Measurements from ENCODE around the gene TTLL11. TPM values are rescaled to one million over a fixed set of nuclear protein-coding genes. Genes with fewer than 3 reads are reported as not detected.
A peak's percentile ranks its signal among the peaks of the same experiment; 100 is the strongest.

TTLL11 gene
- total and polyA plus RNA-seq, 9 donors: 14.2 to 29.3 (median 20.1) TPM

DNA sequence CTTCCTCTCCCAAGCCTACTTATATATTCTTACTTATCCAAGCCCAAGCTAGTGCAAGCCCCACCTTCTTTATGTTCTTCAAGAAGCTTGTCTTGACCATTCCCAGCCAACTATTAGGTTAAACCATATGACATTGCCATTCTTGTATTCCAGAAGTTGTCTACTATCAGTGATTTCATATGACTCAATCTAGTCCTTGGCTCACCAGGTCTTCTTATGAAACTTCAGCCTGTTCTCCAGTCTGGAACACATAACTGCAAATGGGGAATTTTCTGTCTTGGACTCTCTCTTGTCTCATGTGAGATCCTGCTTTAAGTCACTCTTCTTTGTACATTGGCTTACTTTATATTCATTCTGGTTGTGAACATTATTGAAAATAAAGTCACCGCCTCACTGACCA is 130.7 kb downstream of the TTLL11 start:
- no peak overlapping the region for H3K27ac ChIP-seq (ENCODE audit: low read length)
- H3K9me3 ChIP-seq (replicated peaks; ENCODE audit: control insufficient read depth, low read depth, low read length): no peaks in the 10 kb centered on the region
- no peaks in the 10 kb centered on the region for H3K4me1 ChIP-seq (ENCODE audit: control insufficient read depth, insufficient read depth, low read length)
- no peaks in the 10 kb centered on the region for H3K36me3 ChIP-seq (ENCODE audit: control insufficient read depth, insufficient read depth, low read length)
- whole genome bisulfite sequencing (ENCODE audit: insufficient coverage): no CpG with 5 or more reads among the region's 1 CpG
- H3K4me3 ChIP-seq (ENCODE audit: low read length): no peak overlapping the region
- no peaks in the 10 kb centered on the region for H3K27me3 ChIP-seq (ENCODE audit: control insufficient read depth, insufficient read depth, low read length)
- DNase-seq: no peak

DNA sequence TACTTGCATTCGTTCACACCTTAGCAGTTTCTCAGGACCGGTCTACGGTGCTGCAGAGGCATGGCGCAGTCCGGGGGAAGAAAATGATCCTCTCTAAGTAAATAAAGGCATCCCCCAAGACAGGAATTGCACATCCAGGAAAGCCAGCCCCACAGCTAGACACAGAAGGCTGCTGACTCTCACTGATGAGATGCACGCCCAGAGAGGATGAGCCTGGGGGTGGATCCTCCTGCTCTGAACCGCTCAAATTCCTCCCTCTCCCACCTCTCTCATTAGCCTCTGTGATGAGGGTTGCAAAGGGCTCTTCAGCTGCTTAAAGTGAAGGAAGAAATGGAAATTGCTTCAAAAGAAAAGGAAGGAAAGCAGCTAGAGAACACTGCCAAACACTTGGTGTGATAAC is 132.4 kb downstream of the TTLL11 start:
- H3K27me3 ChIP-seq (ENCODE audit: control insufficient read depth, insufficient read depth, low read length): no peaks in the 10 kb centered on the region
- peak; percentile 6 for DNase-seq
- H3K4me3 ChIP-seq (ENCODE audit: low read length): no peak overlapping the region
- no peak overlapping the region for H3K27ac ChIP-seq (ENCODE audit: low read length)
- no peaks in the 10 kb centered on the region for H3K36me3 ChIP-seq (ENCODE audit: control insufficient read depth, insufficient read depth, low read length)
- 80% methylated on average over 4 of the region's 7 CpGs for WGBS (ENCODE audit: insufficient coverage)
- no peaks in the 10 kb centered on the region for H3K9me3 ChIP-seq (replicated peaks; ENCODE audit: control insufficient read depth, low read depth, low read length)
- no peaks in the 10 kb centered on the region for H3K4me1 ChIP-seq (ENCODE audit: control insufficient read depth, insufficient read depth, low read length)

DNA sequence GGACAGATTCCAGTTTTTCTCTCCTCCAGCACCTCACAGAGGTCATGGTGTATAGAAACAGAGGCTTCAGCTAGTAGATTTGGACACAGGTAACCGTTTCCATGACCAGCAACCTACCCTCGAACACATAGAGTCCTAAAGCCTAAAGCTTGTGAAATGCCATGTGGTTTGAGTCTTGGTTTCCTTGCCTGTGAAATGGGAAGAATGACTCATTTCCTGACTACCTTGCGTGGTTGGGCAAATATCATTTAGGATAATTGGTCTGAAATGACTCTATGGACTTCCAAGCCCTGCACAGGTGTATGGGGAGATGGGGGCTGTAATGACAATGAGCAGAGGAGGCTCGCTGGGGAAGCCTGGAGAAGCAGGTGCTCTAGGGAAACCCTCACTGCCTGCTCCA is 134.6 kb downstream of the TTLL11 start:
- H3K9me3 ChIP-seq (replicated peaks; ENCODE audit: control insufficient read depth, low read depth, low read length): no peaks in the 10 kb centered on the region
- H3K4me1 ChIP-seq (ENCODE audit: control insufficient read depth, insufficient read depth, low read length): no peaks in the 10 kb centered on the region
- no peak overlapping the region for H3K27ac ChIP-seq (ENCODE audit: low read length)
- no peak overlapping the region for H3K4me3 ChIP-seq (ENCODE audit: low read length)
- no peaks in the 10 kb centered on the region for H3K36me3 ChIP-seq (ENCODE audit: control insufficient read depth, insufficient read depth, low read length)
- H3K27me3 ChIP-seq (ENCODE audit: control insufficient read depth, insufficient read depth, low read length): no peaks in the 10 kb centered on the region
- WGBS (ENCODE audit: insufficient coverage): 71% methylated on average over 1 of the region's 4 CpGs
- no peak for DNase-seq

DNA sequence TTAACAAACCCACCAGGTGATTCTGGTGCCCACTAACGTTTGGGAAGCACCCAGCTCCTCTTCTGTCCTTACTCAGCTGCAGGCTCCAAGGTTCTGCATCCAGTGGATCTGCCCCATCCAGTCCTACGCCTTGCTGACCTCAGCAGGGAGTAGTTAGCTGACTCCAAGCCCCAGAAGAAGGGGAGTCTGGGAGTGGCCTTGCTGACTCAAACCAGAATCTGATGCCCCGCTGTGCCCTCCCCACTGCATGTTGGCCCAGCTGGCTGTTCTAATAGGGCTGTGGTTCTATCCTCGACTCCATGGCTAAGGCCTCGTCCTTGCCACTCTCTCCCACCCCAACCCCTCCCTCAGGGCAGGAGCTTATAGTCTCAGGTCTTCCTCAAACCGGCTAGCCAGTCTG is 136.3 kb downstream of the TTLL11 start:
- H3K27me3 ChIP-seq (ENCODE audit: control insufficient read depth, insufficient read depth, low read length): no peaks in the 10 kb centered on the region
- no peak for DNase-seq
- no peak overlapping the region for H3K4me3 ChIP-seq (ENCODE audit: low read length)
- 82% methylated on average over 5 of the region's 6 CpGs for WGBS (ENCODE audit: insufficient coverage)
- H3K27ac ChIP-seq (ENCODE audit: low read length): no peak overlapping the region
- H3K36me3 ChIP-seq (ENCODE audit: control insufficient read depth, insufficient read depth, low read length): no peaks in the 10 kb centered on the region
- no peaks in the 10 kb centered on the region for H3K9me3 ChIP-seq (replicated peaks; ENCODE audit: control insufficient read depth, low read depth, low read length)
- H3K4me1 ChIP-seq (ENCODE audit: control insufficient read depth, insufficient read depth, low read length): no peaks in the 10 kb centered on the region

DNA sequence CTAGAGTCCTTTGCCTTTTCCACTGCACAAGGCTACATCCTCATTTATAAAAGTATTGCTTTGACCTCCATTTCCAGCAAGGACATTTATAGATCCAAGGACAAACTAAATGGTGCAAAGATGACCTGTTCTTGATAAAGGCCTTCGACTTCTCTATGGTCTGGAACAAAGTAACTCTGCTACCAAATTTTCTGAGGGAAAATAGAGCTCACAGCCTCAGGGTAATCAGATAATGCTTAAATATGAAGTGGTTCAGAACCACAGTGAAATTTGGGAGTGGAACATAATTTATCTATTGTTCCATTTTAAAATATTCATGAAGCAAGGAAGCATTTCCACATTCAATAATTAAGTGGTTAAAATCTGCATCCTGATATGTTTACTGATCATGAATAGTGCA is 137.5 kb downstream of the TTLL11 start:
- Histone ChIP-seq H3K36me3 (ENCODE audit: control insufficient read depth, insufficient read depth, low read length) (peaks cover 3% of the 10 kb centered on the region), H3K9me3 (replicated peaks; ENCODE audit: control insufficient read depth, low read depth, low read length) (no peaks in the 10 kb centered on the region), H3K4me3 (ENCODE audit: low read length) (no peak overlapping the region), H3K27me3 (ENCODE audit: control insufficient read depth, insufficient read depth, low read length) (no peaks in the 10 kb centered on the region), H3K27ac (ENCODE audit: low read length) (no peak overlapping the region), H3K4me1 (ENCODE audit: control insufficient read depth, insufficient read depth, low read length) (no peaks in the 10 kb centered on the region)
- no peak for DNase-seq
- no CpG with 5 or more reads among the region's 1 CpG for WGBS (ENCODE audit: insufficient coverage)

DNA sequence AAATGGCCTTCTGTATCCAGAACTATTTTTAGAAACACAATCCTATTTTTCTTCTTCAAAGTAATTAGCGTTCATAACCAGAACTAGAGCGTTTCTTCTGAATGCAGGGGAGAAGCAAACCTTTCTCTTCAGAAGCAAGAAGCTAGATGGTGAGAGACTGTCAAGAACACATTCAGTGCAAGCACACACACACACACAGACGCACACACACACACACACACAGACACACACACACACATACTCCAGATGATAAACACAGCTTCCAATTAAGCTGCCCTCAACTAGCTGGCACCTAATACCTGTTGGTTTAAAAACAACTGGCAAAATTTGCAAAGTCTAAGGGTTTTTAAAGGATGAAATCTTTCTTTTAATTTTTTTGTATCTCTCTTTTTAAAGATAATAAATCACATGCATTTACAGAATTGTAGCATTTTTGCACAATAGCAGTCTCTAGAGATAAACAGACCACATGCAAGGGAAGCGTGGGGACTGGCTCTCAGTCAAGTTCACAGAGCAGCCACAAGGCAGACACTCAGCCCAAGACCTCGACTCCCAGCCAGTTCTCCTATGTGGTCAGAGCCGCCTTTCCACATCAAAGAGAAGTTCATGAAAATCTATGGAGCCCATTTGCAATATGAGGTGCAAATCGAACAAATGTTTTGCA is 138.5 kb downstream of the TTLL11 start:
- no peak overlapping the region for H3K4me3 ChIP-seq (ENCODE audit: low read length)
- no peaks in the 10 kb centered on the region for H3K4me1 ChIP-seq (ENCODE audit: control insufficient read depth, insufficient read depth, low read length)
- 17% methylated on average over 1 of the region's 7 CpGs for WGBS (ENCODE audit: insufficient coverage)
- H3K36me3 ChIP-seq (ENCODE audit: control insufficient read depth, insufficient read depth, low read length): peaks cover 7% of the 10 kb centered on the region
- DNase-seq: peak; percentile 55
- no peak overlapping the region for H3K27ac ChIP-seq (ENCODE audit: low read length)
- H3K9me3 ChIP-seq (replicated peaks; ENCODE audit: control insufficient read depth, low read depth, low read length): no peaks in the 10 kb centered on the region
- H3K27me3 ChIP-seq (ENCODE audit: control insufficient read depth, insufficient read depth, low read length): no peaks in the 10 kb centered on the region

DNA sequence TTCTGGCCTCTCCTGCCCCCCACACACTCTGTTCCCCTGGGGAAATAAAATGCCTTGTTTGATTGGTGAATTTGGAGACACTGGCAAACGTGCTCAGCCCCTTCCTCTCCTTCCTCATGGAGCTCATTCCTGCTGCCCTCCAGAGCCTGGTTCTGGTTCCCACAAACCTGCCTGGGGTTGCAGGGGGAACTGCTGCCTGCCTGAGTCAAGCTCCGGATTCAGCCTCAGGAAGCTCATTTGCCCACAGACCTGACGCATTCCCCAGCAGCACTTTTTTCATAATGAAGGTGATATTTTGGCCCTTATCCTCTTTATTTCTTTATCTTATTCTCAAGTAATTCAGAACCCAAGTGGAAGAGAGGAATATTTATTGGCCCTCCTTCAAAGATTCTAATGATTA is 140.5 kb downstream of the TTLL11 start:
- Histone ChIP-seq H3K27ac (ENCODE audit: low read length) (no peak overlapping the region), H3K27me3 (ENCODE audit: control insufficient read depth, insufficient read depth, low read length) (no peaks in the 10 kb centered on the region), H3K4me3 (ENCODE audit: low read length) (no peak overlapping the region), H3K36me3 (ENCODE audit: control insufficient read depth, insufficient read depth, low read length) (peaks cover 7% of the 10 kb centered on the region), H3K4me1 (ENCODE audit: control insufficient read depth, insufficient read depth, low read length) (no peaks in the 10 kb centered on the region), H3K9me3 (replicated peaks; ENCODE audit: control insufficient read depth, low read depth, low read length) (no peaks in the 10 kb centered on the region)
- no peak for DNase-seq
- WGBS (ENCODE audit: insufficient coverage): 0% methylated on average over 1 of the region's 3 CpGs

DNA sequence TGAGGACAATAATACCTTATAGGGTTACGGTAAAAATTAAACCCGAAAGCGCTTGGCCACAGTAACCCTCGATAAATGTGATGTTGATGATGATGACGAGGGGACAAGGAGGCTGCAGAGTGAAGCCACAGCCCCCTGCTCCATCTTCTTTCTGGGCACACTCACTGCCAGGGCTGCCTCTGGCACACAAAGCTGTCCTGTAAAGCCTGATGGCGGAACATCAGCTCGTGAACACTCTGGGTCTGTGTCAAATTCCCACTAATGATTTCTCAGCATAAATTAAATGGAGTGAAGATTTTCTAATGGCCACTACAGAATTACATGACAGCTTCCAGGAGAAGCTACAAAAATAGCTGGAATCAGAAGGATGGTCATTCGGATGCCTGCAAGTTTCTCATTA is 142.2 kb downstream of the TTLL11 start:
- DNase-seq: no peak
- 77% methylated on average over 6 of the region's 8 CpGs for WGBS (ENCODE audit: insufficient coverage)
- Histone ChIP-seq H3K27me3 (ENCODE audit: control insufficient read depth, insufficient read depth, low read length) (no peaks in the 10 kb centered on the region), H3K4me1 (ENCODE audit: control insufficient read depth, insufficient read depth, low read length) (no peaks in the 10 kb centered on the region), H3K9me3 (replicated peaks; ENCODE audit: control insufficient read depth, low read depth, low read length) (no peaks in the 10 kb centered on the region), H3K27ac (ENCODE audit: low read length) (no peak overlapping the region), H3K4me3 (ENCODE audit: low read length) (no peak overlapping the region), H3K36me3 (ENCODE audit: control insufficient read depth, insufficient read depth, low read length) (peaks cover 7% of the 10 kb centered on the region)

DNA sequence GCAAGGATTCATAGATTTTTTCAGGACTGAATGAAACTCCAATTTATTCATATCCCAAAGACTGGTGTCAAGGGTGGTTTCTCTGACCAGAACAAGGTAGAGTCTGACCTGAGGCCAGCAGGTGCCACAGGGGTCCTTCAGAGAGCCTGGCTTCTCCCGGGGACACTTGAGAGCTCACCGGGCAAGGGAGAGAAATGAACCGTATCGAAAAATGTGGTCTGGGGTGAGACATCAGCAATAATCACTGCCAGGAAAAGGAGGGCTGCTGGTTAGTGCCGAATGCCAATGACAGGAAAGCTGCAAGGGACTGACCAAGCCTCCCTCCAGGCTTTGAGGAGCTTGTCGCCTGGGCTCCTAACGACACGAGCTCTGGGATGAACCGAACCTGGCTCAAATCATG is 142.7 kb downstream of the TTLL11 start:
- DNase-seq: no peak
- H3K27ac ChIP-seq (ENCODE audit: low read length): no peak overlapping the region
- no peak overlapping the region for H3K4me3 ChIP-seq (ENCODE audit: low read length)
- H3K9me3 ChIP-seq (replicated peaks; ENCODE audit: control insufficient read depth, low read depth, low read length): no peaks in the 10 kb centered on the region
- H3K27me3 ChIP-seq (ENCODE audit: control insufficient read depth, insufficient read depth, low read length): no peaks in the 10 kb centered on the region
- peaks cover 7% of the 10 kb centered on the region for H3K36me3 ChIP-seq (ENCODE audit: control insufficient read depth, insufficient read depth, low read length)
- no peaks in the 10 kb centered on the region for H3K4me1 ChIP-seq (ENCODE audit: control insufficient read depth, insufficient read depth, low read length)
- WGBS (ENCODE audit: insufficient coverage): 70% methylated on average over 6 of the region's 9 CpGs

DNA sequence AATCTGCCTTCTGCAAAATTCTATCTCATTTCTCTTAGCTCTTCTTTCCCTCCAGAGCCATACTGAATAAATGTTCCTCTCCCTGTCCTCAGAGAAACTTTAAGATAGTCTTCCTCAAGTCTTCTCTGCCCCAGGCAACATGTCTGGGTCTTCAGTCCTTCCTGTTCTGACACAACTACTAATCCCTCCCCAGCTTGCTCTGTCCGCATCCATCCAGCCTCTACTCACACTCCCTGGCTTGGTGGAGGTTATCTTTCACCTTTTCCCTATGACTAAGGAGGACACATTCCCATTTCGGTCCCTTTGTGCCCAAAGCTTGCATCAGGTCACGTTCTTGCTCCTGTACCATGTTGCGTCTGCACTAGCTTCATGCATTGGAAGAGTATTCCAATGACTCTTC is 143.3 kb downstream of the TTLL11 start:
- Histone ChIP-seq H3K36me3 (ENCODE audit: control insufficient read depth, insufficient read depth, low read length) (peaks cover 7% of the 10 kb centered on the region), H3K4me3 (ENCODE audit: low read length) (no peak overlapping the region), H3K27ac (ENCODE audit: low read length) (no peak overlapping the region), H3K27me3 (ENCODE audit: control insufficient read depth, insufficient read depth, low read length) (no peaks in the 10 kb centered on the region), H3K4me1 (ENCODE audit: control insufficient read depth, insufficient read depth, low read length) (no peaks in the 10 kb centered on the region), H3K9me3 (replicated peaks; ENCODE audit: control insufficient read depth, low read depth, low read length) (no peaks in the 10 kb centered on the region)
- no peak for DNase-seq
- WGBS (ENCODE audit: insufficient coverage): 96% methylated on average over 4 of the region's 4 CpGs

DNA sequence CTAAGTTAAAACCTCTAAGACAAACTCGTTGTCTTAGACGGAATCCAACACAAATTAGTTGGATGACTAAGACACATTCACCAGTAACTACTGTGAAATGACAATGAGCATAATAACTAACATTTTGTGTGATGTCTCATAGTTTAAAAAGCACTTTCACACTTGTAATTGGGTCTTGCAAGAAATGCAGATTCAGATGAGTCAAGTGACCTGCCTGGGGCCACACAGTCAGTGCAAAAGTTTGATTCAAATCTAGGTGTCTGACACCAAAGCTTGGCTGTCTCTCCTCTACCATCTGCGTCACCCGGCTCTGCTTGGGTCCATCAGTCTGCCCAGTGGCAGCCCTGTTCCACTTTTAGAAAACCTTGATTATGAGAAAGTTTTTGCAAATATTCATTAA is 143.7 kb downstream of the TTLL11 start:
- H3K9me3 ChIP-seq (replicated peaks; ENCODE audit: control insufficient read depth, low read depth, low read length): no peaks in the 10 kb centered on the region
- H3K4me1 ChIP-seq (ENCODE audit: control insufficient read depth, insufficient read depth, low read length): no peaks in the 10 kb centered on the region
- DNase-seq: no peak
- no peak overlapping the region for H3K4me3 ChIP-seq (ENCODE audit: low read length)
- H3K27ac ChIP-seq (ENCODE audit: low read length): no peak overlapping the region
- H3K27me3 ChIP-seq (ENCODE audit: control insufficient read depth, insufficient read depth, low read length): no peaks in the 10 kb centered on the region
- peaks cover 7% of the 10 kb centered on the region for H3K36me3 ChIP-seq (ENCODE audit: control insufficient read depth, insufficient read depth, low read length)
- WGBS (ENCODE audit: insufficient coverage): no CpG with 5 or more reads among the region's 4 CpGs
